Astrocyte (in vitro differentiated cells and primary cell): Measurements from ENCODE around the gene IDE. TPM values are rescaled to one million over a fixed set of nuclear protein-coding genes. Genes with fewer than 3 reads are reported as not detected.

Source experiments
- DNase-seq: peaks from one replicate; pipeline ENCODE4 v3.0.0-alpha.2; 2010; ENCODE audit warnings: low read depth
- FAIRE-seq: peaks from 2 replicates; lab custom pipeline; 2011; peaks lifted over from hg19 to GRCh38; lab: Jason Lieb, UNC
- H2AFZ ChIP-seq: 2 replicates; pipeline ENCODE4 v1.6.0; 2012; ENCODE audit warnings: low read depth, low read length, inconsistent platforms
- H3K27ac ChIP-seq: 2 replicates; pipeline ENCODE4 v1.5.1; 2011; ENCODE audit warnings: low read depth, low read length, inconsistent platforms
- H3K27me3 ChIP-seq: 2 replicates; pipeline ENCODE4 v1.6.0; 2011; ENCODE audit warnings: low read length, inconsistent platforms; ENCODE audit not compliant: insufficient read depth
- H3K36me3 ChIP-seq: 2 replicates; pipeline ENCODE4 v1.5.1; 2011; ENCODE audit warnings: low read length, inconsistent platforms; ENCODE audit not compliant: insufficient read depth
- H3K4me1 ChIP-seq: 2 replicates; pipeline ENCODE4 v1.5.1; 2011; ENCODE audit warnings: low read length, inconsistent platforms; ENCODE audit not compliant: insufficient read depth
- H3K4me2 ChIP-seq: 2 replicates; pipeline ENCODE4 v1.6.0; 2012; ENCODE audit warnings: low read length, inconsistent platforms
- H3K4me3 ChIP-seq: 2 replicates; pipeline ENCODE4 v1.5.1; 2011; ENCODE audit warnings: low read depth, mild to moderate bottlenecking, low read length, inconsistent platforms; ENCODE audit not compliant: insufficient read depth
- H3K79me2 ChIP-seq: 2 replicates; pipeline ENCODE4 v1.6.0; 2012; ENCODE audit warnings: mild to moderate bottlenecking, low read length, inconsistent platforms; ENCODE audit not compliant: insufficient read depth
- H3K9ac ChIP-seq: 2 replicates; pipeline ENCODE4 v1.6.0; 2012; ENCODE audit warnings: mild to moderate bottlenecking, low read length, inconsistent platforms
- H3K9me3 ChIP-seq: 2 replicates; pipeline ENCODE4 v1.5.1; 2012; ENCODE audit warnings: low read depth, mild to moderate bottlenecking, low read length, inconsistent platforms; ENCODE audit not compliant: insufficient read depth
- H4K20me1 ChIP-seq: 2 replicates; pipeline ENCODE4 v1.6.0; 2012; ENCODE audit warnings: low read length, inconsistent platforms; ENCODE audit not compliant: insufficient read depth
- H3K27ac Mint-ChIP-seq: one replicate; pipeline ENCODE4 v1.8.0; 2021; ENCODE audit warnings: mild to moderate bottlenecking, mixed read lengths; ENCODE audit not compliant: unreplicated experiment
- H3K27me3 Mint-ChIP-seq: one replicate; pipeline ENCODE4 v1.8.0; 2021; ENCODE audit warnings: low read depth, mixed read lengths; ENCODE audit not compliant: unreplicated experiment
- H3K36me3 Mint-ChIP-seq: one replicate; pipeline ENCODE4 v1.8.0; 2021; ENCODE audit warnings: low read depth, mixed read lengths; ENCODE audit not compliant: unreplicated experiment
- H3K4me1 Mint-ChIP-seq: one replicate; pipeline ENCODE4 v1.8.0; 2021; ENCODE audit warnings: low read depth, mixed read lengths; ENCODE audit not compliant: unreplicated experiment
- H3K4me3 Mint-ChIP-seq: one replicate; pipeline ENCODE4 v1.8.0; 2021; ENCODE audit warnings: mild to moderate bottlenecking, moderate library complexity, mixed read lengths; ENCODE audit not compliant: unreplicated experiment
- H3K9me3 Mint-ChIP-seq: one replicate; pipeline ENCODE4 v1.8.0; 2021; ENCODE audit warnings: mild to moderate bottlenecking, mixed read lengths; ENCODE audit not compliant: unreplicated experiment
- CTCF ChIP-seq: IDR thresholded peaks from 2 replicates; pipeline ENCODE4 v1.5.1; 2011; ENCODE audit warnings: low read depth, mild to moderate bottlenecking, inconsistent platforms, low read length, moderate library complexity; ENCODE audit not compliant: insufficient read depth
- EZH2 ChIP-seq: IDR thresholded peaks from 2 replicates; pipeline ENCODE4 v1.6.1; 2012; ENCODE audit warnings: mild to moderate bottlenecking, low read length, inconsistent platforms; ENCODE audit not compliant: insufficient read depth
- total RNA-seq: library from RNA; stranded (reverse); gene quantifications from 2 replicates; pipeline ENCODE4 v1.2.1, GENCODE V29; 2021

Gene IDE
- total RNA-seq, 1 donor from 2014 or later, result 35.9 TPM

- no peaks in the 10 kb centered on the region for H3K9me3 Mint-ChIP-seq
- H3K27me3 Mint-ChIP-seq, result no peaks in the 10 kb centered on the region
- peak overlapping the region; percentile 88 for H3K4me3 Mint-ChIP-seq
- Histone ChIP-seq H3K9ac (peak overlapping the region; percentile 88), H3K27ac (peak overlapping the region; percentile 88), H4K20me1 (peaks cover 34% of the 10 kb centered on the region), H3K27me3 (no peaks in the 10 kb centered on the region), H3K79me2 (peaks cover 32% of the 10 kb centered on the region), H2AFZ (peak overlapping the region; percentile 89), H3K4me1 (peaks cover 27% of the 10 kb centered on the region), H3K36me3 (peaks cover 5% of the 10 kb centered on the region), H3K9me3 (no peaks in the 10 kb centered on the region), H3K4me2 (peak overlapping the region; percentile 94), H3K4me3 (peak overlapping the region; percentile 73)
- H3K36me3 Mint-ChIP-seq, result no peaks in the 10 kb centered on the region
- H3K27ac Mint-ChIP-seq, result peak overlapping the region; percentile 64
- FAIRE-seq, result no peak
- H3K4me1 Mint-ChIP-seq, result peaks cover 26% of the 10 kb centered on the region
- DNase-seq, result peak; percentile 26
- no peak for TF ChIP-seq CTCF
- TF ChIP-seq EZH2, result no peak
These were observed 649 bp downstream of the IDE start for GRCh38 chr10:92573091-92573797.

GRCh38 chr10:92572362-92573090 lies 1.4 kb downstream of the IDE start:
- Histone ChIP-seq H2AFZ (peak overlapping the region; percentile 89), H4K20me1 (peaks cover 41% of the 10 kb centered on the region), H3K4me3 (peak overlapping the region; percentile 73), H3K9ac (peak overlapping the region; percentile 88), H3K27me3 (no peaks in the 10 kb centered on the region), H3K36me3 (peaks cover 5% of the 10 kb centered on the region), H3K27ac (no peak overlapping the region), H3K4me1 (peaks cover 34% of the 10 kb centered on the region), H3K4me2 (peak overlapping the region; percentile 94), H3K9me3 (no peaks in the 10 kb centered on the region), H3K79me2 (peaks cover 36% of the 10 kb centered on the region)
- DNase-seq (peak; percentile 6), FAIRE-seq (no peak)
- Mint-ChIP-seq H3K36me3 (no peaks in the 10 kb centered on the region), H3K4me3 (peak overlapping the region; percentile 88), H3K4me1 (peaks cover 30% of the 10 kb centered on the region), H3K27me3 (no peaks in the 10 kb centered on the region), H3K27ac (peak overlapping the region; percentile 64), H3K9me3 (no peaks in the 10 kb centered on the region)
- TF ChIP-seq EZH2, result no peak
- TF ChIP-seq CTCF, result no peak
